HG03025 (cell line): ENCODE measurements around the gene SURF1.
"Not testable (repeated sequence)": the region's sequence is repeated elsewhere in the genome, so short reads cannot be mapped to it uniquely, and the experiment has no call there.

Experiments used
- ATAC-seq: cut with Tn5 transposase; IDR thresholded peaks from one replicate; pipeline ENCODE4 v1.9.1; 2021; ENCODE audit warnings: mild to moderate bottlenecking, moderate library complexity; ENCODE audit not compliant: unreplicated experiment, low FRiP score

SURF1 gene

GRCh38 chr9:133346021-133346785, 10.1 kb downstream of the SURF1 start:
- ATAC-seq, result no peak

- ATAC-seq, result no peak
These were observed 10.7 kb downstream of the SURF1 start for GRCh38 chr9:133345596-133345995.

GRCh38 chr9:133344979-133345378, 11.3 kb downstream of the SURF1 start:
- no peak for ATAC-seq

- ATAC-seq, result no peak
These were observed 12.2 kb downstream of the SURF1 start for GRCh38 chr9:133344071-133344470.

- ATAC-seq, result no peak
These were observed 13.7 kb downstream of the SURF1 start for GRCh38 chr9:133342570-133342969.

- ATAC-seq, result no peak
These were observed 14.2 kb downstream of the SURF1 start for GRCh38 chr9:133342069-133342406.

GRCh38 chr9:133341369-133342068, 14.8 kb downstream of the SURF1 start:
- ATAC-seq, result no peak

GRCh38 chr9:133340916-133341315, 15.4 kb downstream of the SURF1 start:
- ATAC-seq, result no peak

GRCh38 chr9:133340256-133340655, 16.0 kb downstream of the SURF1 start:
- ATAC-seq, result no peak

- no peak for ATAC-seq
These were observed 16.6 kb downstream of the SURF1 start for GRCh38 chr9:133339641-133340040.

GRCh38 chr9:133335924-133336811, 20.1 kb downstream of the SURF1 start, which contains the start of gene SURF6:
SURF6 (minus strand) TSS chr9:133336188; CDS start chr9:133336132, 56 bp downstream.
- peak; percentile 64 for ATAC-seq

- not testable (repeated sequence) for ATAC-seq
These were observed 21.4 kb downstream of the SURF1 start for GRCh38 chr9:133334888-133335287.

GRCh38 chr9:133334161-133334560, 22.1 kb downstream of the SURF1 start:
- no peak for ATAC-seq

GRCh38 chr9:133333566-133333965, 22.7 kb downstream of the SURF1 start:
- no peak for ATAC-seq

- ATAC-seq, result no peak
These were observed 23.3 kb downstream of the SURF1 start for GRCh38 chr9:133333011-133333410.

- no peak for ATAC-seq
These were observed 23.9 kb downstream of the SURF1 start for GRCh38 chr9:133332381-133332730.

GRCh38 chr9:133331641-133332380, 24.5 kb downstream of the SURF1 start:
- no peak for ATAC-seq

GRCh38 chr9:133331221-133331620, 25.1 kb downstream of the SURF1 start:
- ATAC-seq, result no peak

- ATAC-seq, result not testable (repeated sequence)
These were observed 26.8 kb downstream of the SURF1 start for GRCh38 chr9:133329306-133330156.
